GM12874 (cell line): ENCODE measurements around the gene MEG3.

Experiments
- TF ChIP-seq, protein P1 (sequence below): IDR thresholded peaks from 2 replicates; pipeline ENCODE4 v1.5.1; 2011; ENCODE audit warnings: low read depth, mild to moderate bottlenecking, control low read depth, low read length, moderate library complexity; ENCODE audit not compliant: insufficient read depth

Gene MEG3

GRCh38 chr14:100780246-100780645 lies 45.7 kb upstream of the MEG3 start:
- TF ChIP-seq, protein P1, sequence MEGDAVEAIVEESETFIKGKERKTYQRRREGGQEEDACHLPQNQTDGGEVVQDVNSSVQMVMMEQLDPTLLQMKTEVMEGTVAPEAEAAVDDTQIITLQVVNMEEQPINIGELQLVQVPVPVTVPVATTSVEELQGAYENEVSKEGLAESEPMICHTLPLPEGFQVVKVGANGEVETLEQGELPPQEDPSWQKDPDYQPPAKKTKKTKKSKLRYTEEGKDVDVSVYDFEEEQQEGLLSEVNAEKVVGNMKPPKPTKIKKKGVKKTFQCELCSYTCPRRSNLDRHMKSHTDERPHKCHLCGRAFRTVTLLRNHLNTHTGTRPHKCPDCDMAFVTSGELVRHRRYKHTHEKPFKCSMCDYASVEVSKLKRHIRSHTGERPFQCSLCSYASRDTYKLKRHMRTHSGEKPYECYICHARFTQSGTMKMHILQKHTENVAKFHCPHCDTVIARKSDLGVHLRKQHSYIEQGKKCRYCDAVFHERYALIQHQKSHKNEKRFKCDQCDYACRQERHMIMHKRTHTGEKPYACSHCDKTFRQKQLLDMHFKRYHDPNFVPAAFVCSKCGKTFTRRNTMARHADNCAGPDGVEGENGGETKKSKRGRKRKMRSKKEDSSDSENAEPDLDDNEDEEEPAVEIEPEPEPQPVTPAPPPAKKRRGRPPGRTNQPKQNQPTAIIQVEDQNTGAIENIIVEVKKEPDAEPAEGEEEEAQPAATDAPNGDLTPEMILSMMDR = no peak

DNA sequence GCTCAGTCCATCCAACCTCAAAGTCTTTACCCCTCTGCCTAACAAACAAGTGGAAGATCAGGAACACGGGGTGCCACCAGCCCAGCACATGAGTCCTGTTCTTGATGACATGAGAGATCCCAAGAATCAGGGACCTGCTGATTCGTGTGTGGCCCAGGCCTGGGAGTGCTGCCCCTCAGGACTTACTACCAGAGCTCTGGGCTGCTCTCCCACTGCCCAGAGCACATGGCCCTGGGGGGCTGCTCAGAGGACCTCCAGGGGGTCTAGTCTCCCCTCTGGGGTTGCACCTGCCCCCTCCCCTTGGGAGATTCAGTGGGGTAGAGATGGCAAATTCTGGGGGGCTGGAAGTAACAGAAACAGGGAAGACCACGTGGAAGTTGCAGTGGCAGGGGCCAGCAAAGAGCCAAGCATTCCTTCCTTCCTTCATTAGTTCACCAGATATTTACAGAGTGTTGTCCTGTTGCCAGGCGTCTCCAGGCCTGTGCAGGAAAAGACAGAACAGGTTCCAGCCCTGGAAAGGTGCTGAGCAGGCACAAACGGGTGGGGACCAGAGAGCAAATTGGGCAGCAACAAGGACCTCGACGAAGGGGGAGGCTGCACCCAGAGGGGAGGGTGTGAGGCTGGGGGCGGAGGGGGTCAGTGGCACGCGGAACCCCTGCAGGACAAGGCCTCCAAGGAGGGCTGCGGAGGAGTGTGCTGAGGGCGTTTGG lies 45.1 kb upstream of the MEG3 start:
- TF ChIP-seq, protein P1 = no peak

DNA sequence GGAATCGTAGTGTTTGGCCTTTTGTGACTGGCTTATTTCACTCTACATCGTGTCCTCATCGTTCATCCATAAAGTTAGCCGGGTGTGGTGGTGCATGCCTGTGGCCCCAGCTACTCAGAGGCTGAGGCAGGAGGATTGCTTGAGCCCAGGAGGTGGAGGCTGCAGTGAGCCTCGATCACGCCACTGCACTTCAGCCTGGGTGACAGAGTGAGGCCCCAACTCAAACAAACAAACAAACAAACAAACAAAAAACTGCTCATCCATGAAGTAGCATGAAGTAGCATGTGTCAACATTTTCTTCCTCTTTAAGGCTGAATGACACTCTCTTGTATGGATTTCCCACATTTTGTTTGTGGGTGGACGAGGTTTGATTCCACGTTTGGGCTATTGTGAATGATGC lies 44.0 kb upstream of the MEG3 start:
- TF ChIP-seq, protein P1 = no peak

- TF ChIP-seq, protein P1 = no peak
These were observed 43.2 kb upstream of the MEG3 start for GRCh38 chr14:100782516-100783320.

- TF ChIP-seq, protein P1 = no peak
These were observed 42.1 kb upstream of the MEG3 start for GRCh38 chr14:100783630-100784370.

GRCh38 chr14:100784523-100785337 lies 41.2 kb upstream of the MEG3 start:
- TF ChIP-seq, protein P1 = no peak
